ENCODE data around the gene CERK.

CERK gene

GRCh38 chr22:46672731-46673130 is 65.3 kb downstream of the CERK start:
- H3K9me3 ChIP-seq (replicated peaks; ENCODE audit: low read length) = no peaks in the 10 kb centered on the region
- H3K9ac ChIP-seq (ENCODE audit: low read depth, low read length) = no peak overlapping the region
- no peaks in the 10 kb centered on the region for H3K36me3 ChIP-seq (ENCODE audit: insufficient read depth, low read length)
- no peak overlapping the region for H3K4me3 ChIP-seq (ENCODE audit: low read length)
- H3K4me2 ChIP-seq (ENCODE audit: low read length) = no peak overlapping the region
- H3K4me1 ChIP-seq (ENCODE audit: control insufficient read depth, insufficient read depth, low read length) = no peaks in the 10 kb centered on the region
- H3K27me3 ChIP-seq (ENCODE audit: control insufficient read depth, insufficient read depth, low read length) = no peaks in the 10 kb centered on the region

- H3K4me1 ChIP-seq (ENCODE audit: control insufficient read depth, insufficient read depth, low read length) = no peaks in the 10 kb centered on the region
- H3K9ac ChIP-seq (ENCODE audit: low read depth, low read length) = no peak overlapping the region
- H3K27me3 ChIP-seq (ENCODE audit: control insufficient read depth, insufficient read depth, low read length) = no peaks in the 10 kb centered on the region
- H3K4me3 ChIP-seq (ENCODE audit: low read length) = no peak overlapping the region
- H3K9me3 ChIP-seq (replicated peaks; ENCODE audit: low read length) = no peaks in the 10 kb centered on the region
- no peaks in the 10 kb centered on the region for H3K36me3 ChIP-seq (ENCODE audit: insufficient read depth, low read length)
- H3K4me2 ChIP-seq (ENCODE audit: low read length) = no peak overlapping the region
Measured at GRCh38 chr22:46671824-46672432, 66.1 kb downstream of the CERK start.

GRCh38 chr22:46669201-46669600 is 68.9 kb downstream of the CERK start:
- no peaks in the 10 kb centered on the region for H3K9me3 ChIP-seq (replicated peaks; ENCODE audit: low read length)
- no peaks in the 10 kb centered on the region for H3K4me1 ChIP-seq (ENCODE audit: control insufficient read depth, insufficient read depth, low read length)
- H3K27me3 ChIP-seq (ENCODE audit: control insufficient read depth, insufficient read depth, low read length) = no peaks in the 10 kb centered on the region
- H3K4me2 ChIP-seq (ENCODE audit: low read length) = no peak overlapping the region
- H3K36me3 ChIP-seq (ENCODE audit: insufficient read depth, low read length) = no peaks in the 10 kb centered on the region
- H3K9ac ChIP-seq (ENCODE audit: low read depth, low read length) = no peak overlapping the region
- no peak overlapping the region for H3K4me3 ChIP-seq (ENCODE audit: low read length)

- Histone ChIP-seq H3K36me3 (ENCODE audit: insufficient read depth, low read length) (no peaks in the 10 kb centered on the region), H3K4me2 (ENCODE audit: low read length) (no peak overlapping the region), H3K9ac (ENCODE audit: low read depth, low read length) (no peak overlapping the region), H3K4me1 (ENCODE audit: control insufficient read depth, insufficient read depth, low read length) (no peaks in the 10 kb centered on the region), H3K4me3 (ENCODE audit: low read length) (no peak overlapping the region), H3K9me3 (replicated peaks; ENCODE audit: low read length) (no peaks in the 10 kb centered on the region), H3K27me3 (ENCODE audit: control insufficient read depth, insufficient read depth, low read length) (no peaks in the 10 kb centered on the region)
Measured at GRCh38 chr22:46668116-46668515, 69.9 kb downstream of the CERK start.

- Histone ChIP-seq H3K4me3 (ENCODE audit: low read length) (no peak overlapping the region), H3K27me3 (ENCODE audit: control insufficient read depth, insufficient read depth, low read length) (no peaks in the 10 kb centered on the region), H3K36me3 (ENCODE audit: insufficient read depth, low read length) (no peaks in the 10 kb centered on the region), H3K9me3 (replicated peaks; ENCODE audit: low read length) (no peaks in the 10 kb centered on the region), H3K9ac (ENCODE audit: low read depth, low read length) (no peak overlapping the region), H3K4me2 (ENCODE audit: low read length) (no peak overlapping the region), H3K4me1 (ENCODE audit: control insufficient read depth, insufficient read depth, low read length) (no peaks in the 10 kb centered on the region)
Measured at GRCh38 chr22:46667245-46667623, 70.8 kb downstream of the CERK start.

GRCh38 chr22:46666577-46667244 is 71.3 kb downstream of the CERK start:
- Histone ChIP-seq H3K4me1 (ENCODE audit: control insufficient read depth, insufficient read depth, low read length) (no peaks in the 10 kb centered on the region), H3K9me3 (replicated peaks; ENCODE audit: low read length) (no peaks in the 10 kb centered on the region), H3K27me3 (ENCODE audit: control insufficient read depth, insufficient read depth, low read length) (no peaks in the 10 kb centered on the region), H3K9ac (ENCODE audit: low read depth, low read length) (no peak overlapping the region), H3K36me3 (ENCODE audit: insufficient read depth, low read length) (no peaks in the 10 kb centered on the region), H3K4me3 (ENCODE audit: low read length) (no peak overlapping the region), H3K4me2 (ENCODE audit: low read length) (no peak overlapping the region)

- Histone ChIP-seq H3K9ac (ENCODE audit: low read depth, low read length) (no peak overlapping the region), H3K9me3 (replicated peaks; ENCODE audit: low read length) (no peaks in the 10 kb centered on the region), H3K4me2 (ENCODE audit: low read length) (no peak overlapping the region), H3K36me3 (ENCODE audit: insufficient read depth, low read length) (no peaks in the 10 kb centered on the region), H3K4me3 (ENCODE audit: low read length) (no peak overlapping the region), H3K27me3 (ENCODE audit: control insufficient read depth, insufficient read depth, low read length) (no peaks in the 10 kb centered on the region), H3K4me1 (ENCODE audit: control insufficient read depth, insufficient read depth, low read length) (no peaks in the 10 kb centered on the region)
Measured at GRCh38 chr22:46665751-46666280, 72.2 kb downstream of the CERK start.

- H3K4me3 ChIP-seq (ENCODE audit: low read length) = no peak overlapping the region
- no peaks in the 10 kb centered on the region for H3K27me3 ChIP-seq (ENCODE audit: control insufficient read depth, insufficient read depth, low read length)
- H3K36me3 ChIP-seq (ENCODE audit: insufficient read depth, low read length) = no peaks in the 10 kb centered on the region
- no peaks in the 10 kb centered on the region for H3K4me1 ChIP-seq (ENCODE audit: control insufficient read depth, insufficient read depth, low read length)
- no peaks in the 10 kb centered on the region for H3K9me3 ChIP-seq (replicated peaks; ENCODE audit: low read length)
- no peak overlapping the region for H3K9ac ChIP-seq (ENCODE audit: low read depth, low read length)
- no peak overlapping the region for H3K4me2 ChIP-seq (ENCODE audit: low read length)
Measured at GRCh38 chr22:46665151-46665695, 72.8 kb downstream of the CERK start.

- no peaks in the 10 kb centered on the region for H3K4me1 ChIP-seq (ENCODE audit: control insufficient read depth, insufficient read depth, low read length)
- H3K9ac ChIP-seq (ENCODE audit: low read depth, low read length) = no peak overlapping the region
- no peaks in the 10 kb centered on the region for H3K9me3 ChIP-seq (replicated peaks; ENCODE audit: low read length)
- no peak overlapping the region for H3K4me3 ChIP-seq (ENCODE audit: low read length)
- no peaks in the 10 kb centered on the region for H3K27me3 ChIP-seq (ENCODE audit: control insufficient read depth, insufficient read depth, low read length)
- H3K4me2 ChIP-seq (ENCODE audit: low read length) = no peak overlapping the region
- no peaks in the 10 kb centered on the region for H3K36me3 ChIP-seq (ENCODE audit: insufficient read depth, low read length)
Measured at GRCh38 chr22:46664301-46664855, 73.7 kb downstream of the CERK start.

GRCh38 chr22:46663436-46664100 is 74.5 kb downstream of the CERK start:
- Histone ChIP-seq H3K36me3 (ENCODE audit: insufficient read depth, low read length) (no peaks in the 10 kb centered on the region), H3K9me3 (replicated peaks; ENCODE audit: low read length) (no peaks in the 10 kb centered on the region)

GRCh38 chr22:46663001-46663400 is 75.1 kb downstream of the CERK start:
- no peak overlapping the region for H3K9ac ChIP-seq (ENCODE audit: low read depth, low read length)
- H3K27me3 ChIP-seq (ENCODE audit: control insufficient read depth, insufficient read depth, low read length) = no peaks in the 10 kb centered on the region
- no peaks in the 10 kb centered on the region for H3K36me3 ChIP-seq (ENCODE audit: insufficient read depth, low read length)
- no peaks in the 10 kb centered on the region for H3K9me3 ChIP-seq (replicated peaks; ENCODE audit: low read length)
- no peaks in the 10 kb centered on the region for H3K4me1 ChIP-seq (ENCODE audit: control insufficient read depth, insufficient read depth, low read length)
- H3K4me3 ChIP-seq (ENCODE audit: low read length) = no peak overlapping the region
- H3K4me2 ChIP-seq (ENCODE audit: low read length) = no peak overlapping the region

More at GRCh38 chr22:46663436-46664100, 74.5 kb downstream of the CERK start:
- no peak overlapping the region for H3K4me2 ChIP-seq (ENCODE audit: low read length)
- H3K4me1 ChIP-seq (ENCODE audit: control insufficient read depth, insufficient read depth, low read length) = no peaks in the 10 kb centered on the region
- no peak overlapping the region for H3K9ac ChIP-seq (ENCODE audit: low read depth, low read length)
- H3K4me3 ChIP-seq (ENCODE audit: low read length) = no peak overlapping the region
- no peaks in the 10 kb centered on the region for H3K27me3 ChIP-seq (ENCODE audit: control insufficient read depth, insufficient read depth, low read length)
